Measurements from ENCODE around the gene PDLIM7.

The PDLIM7 gene

GRCh38 chr5:177512736-177513380 is 15.5 kb upstream of the PDLIM7 start:
- no peak overlapping the region for H3K4me2 ChIP-seq (ENCODE audit: low read length)
- peaks cover 20% of the 10 kb centered on the region for H3K79me2 ChIP-seq (ENCODE audit: low read length)
- no peaks in the 10 kb centered on the region for H4K20me1 ChIP-seq (ENCODE audit: insufficient read depth, low read length)
- H3K36me3 ChIP-seq (replicated peaks; ENCODE audit: low read depth, low read length): peaks cover 36% of the 10 kb centered on the region
- H3K4me3 ChIP-seq (ENCODE audit: low read length): no peak overlapping the region
- H3K9ac ChIP-seq (ENCODE audit: low read length): no peak overlapping the region
- H3K4me1 ChIP-seq (ENCODE audit: low read length): peaks cover 42% of the 10 kb centered on the region
- no peak overlapping the region for H3K27ac ChIP-seq (ENCODE audit: low read length)
- H2AFZ ChIP-seq (ENCODE audit: low read depth, low read length): no peak overlapping the region
- no peaks in the 10 kb centered on the region; the same call in 1 of the 2 replicates for H3K9me3 ChIP-seq (ENCODE audit: insufficient read depth, low read length)
- no peak for TF ChIP-seq EZH2phosphoT487 (IDR thresholded peaks at IDR 0.05; ENCODE audit: low read depth)
- no peak for TF ChIP-seq CTCF (IDR thresholded peaks at IDR 0.05; ENCODE audit: low read depth, low read length)
- no peaks in the 10 kb centered on the region for H3K27me3 ChIP-seq (ENCODE audit: low read depth, low read length)

- no peak overlapping the region for H3K4me3 ChIP-seq (ENCODE audit: low read length)
- no peak for TF ChIP-seq CTCF (IDR thresholded peaks at IDR 0.05; ENCODE audit: low read depth, low read length)
- no peak for TF ChIP-seq EZH2phosphoT487 (IDR thresholded peaks at IDR 0.05; ENCODE audit: low read depth)
- no peaks in the 10 kb centered on the region; the same call in 1 of the 2 replicates for H3K9me3 ChIP-seq (ENCODE audit: insufficient read depth, low read length)
- no peak overlapping the region for H2AFZ ChIP-seq (ENCODE audit: low read depth, low read length)
- H3K27ac ChIP-seq (ENCODE audit: low read length): no peak overlapping the region
- H4K20me1 ChIP-seq (ENCODE audit: insufficient read depth, low read length): no peaks in the 10 kb centered on the region
- peaks cover 42% of the 10 kb centered on the region for H3K4me1 ChIP-seq (ENCODE audit: low read length)
- no peak overlapping the region for H3K9ac ChIP-seq (ENCODE audit: low read length)
- H3K4me2 ChIP-seq (ENCODE audit: low read length): no peak overlapping the region
- H3K36me3 ChIP-seq (replicated peaks; ENCODE audit: low read depth, low read length): peaks cover 36% of the 10 kb centered on the region
- peaks cover 16% of the 10 kb centered on the region for H3K79me2 ChIP-seq (ENCODE audit: low read length)
- H3K27me3 ChIP-seq (ENCODE audit: low read depth, low read length): no peaks in the 10 kb centered on the region
These were observed 14.6 kb upstream of the PDLIM7 start for GRCh38 chr5:177511796-177512675.

GRCh38 chr5:177511181-177511580 is 13.8 kb upstream of the PDLIM7 start:
- Histone ChIP-seq H3K4me3 (ENCODE audit: low read length) (no peak overlapping the region), H2AFZ (ENCODE audit: low read depth, low read length) (no peak overlapping the region), H4K20me1 (ENCODE audit: insufficient read depth, low read length) (no peaks in the 10 kb centered on the region), H3K36me3 (replicated peaks; ENCODE audit: low read depth, low read length) (peaks cover 36% of the 10 kb centered on the region), H3K27ac (ENCODE audit: low read length) (peak overlapping the region; percentile 48), H3K9me3 (ENCODE audit: insufficient read depth, low read length) (no peaks in the 10 kb centered on the region; the same call in 1 of the 2 replicates), H3K79me2 (ENCODE audit: low read length) (peaks cover 12% of the 10 kb centered on the region), H3K4me2 (ENCODE audit: low read length) (peak overlapping the region; percentile 56; the same call in 1 of the 2 replicates), H3K4me1 (ENCODE audit: low read length) (peaks cover 42% of the 10 kb centered on the region), H3K27me3 (ENCODE audit: low read depth, low read length) (no peaks in the 10 kb centered on the region), H3K9ac (ENCODE audit: low read length) (0 out of 2 replicates have a peak overlapping the region, but pooled peaks have one; percentile 3)
- TF ChIP-seq EZH2phosphoT487 (IDR thresholded peaks at IDR 0.05; ENCODE audit: low read depth) (no peak), CTCF (IDR thresholded peaks at IDR 0.05; ENCODE audit: low read depth, low read length) (no peak)

- Histone ChIP-seq H3K27ac (ENCODE audit: low read length) (peak overlapping the region; percentile 48), H3K9ac (ENCODE audit: low read length) (0 out of 2 replicates have a peak overlapping the region, but pooled peaks have one; percentile 3), H3K79me2 (ENCODE audit: low read length) (peaks cover 6% of the 10 kb centered on the region), H3K36me3 (replicated peaks; ENCODE audit: low read depth, low read length) (peaks cover 34% of the 10 kb centered on the region), H4K20me1 (ENCODE audit: insufficient read depth, low read length) (no peaks in the 10 kb centered on the region), H3K9me3 (ENCODE audit: insufficient read depth, low read length) (no peaks in the 10 kb centered on the region; the same call in 1 of the 2 replicates), H2AFZ (ENCODE audit: low read depth, low read length) (no peak overlapping the region), H3K4me3 (ENCODE audit: low read length) (no peak overlapping the region), H3K27me3 (ENCODE audit: low read depth, low read length) (no peaks in the 10 kb centered on the region), H3K4me1 (ENCODE audit: low read length) (peaks cover 36% of the 10 kb centered on the region), H3K4me2 (ENCODE audit: low read length) (peak overlapping the region; percentile 56)
- TF ChIP-seq CTCF (IDR thresholded peaks at IDR 0.05; ENCODE audit: low read depth, low read length) (no peak), EZH2phosphoT487 (IDR thresholded peaks at IDR 0.05; ENCODE audit: low read depth) (no peak)
These were observed 13.2 kb upstream of the PDLIM7 start for GRCh38 chr5:177510567-177511053.

All from OCI-LY3 (cell line).